WTC11 (cell line): Measurements from ENCODE around the gene PLA1A. TPM values are rescaled to one million over a fixed set of nuclear protein-coding genes. Genes with fewer than 3 reads are reported as not detected.

Experiments
- ATAC-seq: fragments of 200-7000 bp; cut with Tn5 transposase; 2 replicates; pipeline ENCODE4 v1.10.0; 2021; ENCODE audit warnings: mild to moderate bottlenecking, moderate library complexity
- CTCF ChIA-PET: fragments of 300-600 bp; sonication (Branson Sonifier 250); formaldehyde crosslinking; loops from one replicate; lab custom pipeline; 2021; ENCODE audit warnings: antibody characterized with exemption; lab: Charles Lee
- POLR2A ChIA-PET: fragments of 350-600 bp; sonication (Branson Sonifier 250); formaldehyde crosslinking; loops from one replicate; lab custom pipeline; 2021; ENCODE audit warnings: antibody characterized with exemption; lab: Charles Lee
- DNase-seq: peaks from one replicate; pipeline ENCODE4 v3.0.0; 2021; ENCODE audit warnings: low spot score
- H3K27ac Mint-ChIP-seq: 2 replicates; pipeline ENCODE4 v1.8.0; 2021; ENCODE audit warnings: mixed read lengths
- H3K27me3 Mint-ChIP-seq: 2 replicates; pipeline ENCODE4 v1.8.0; 2021; ENCODE audit warnings: low read depth, mild to moderate bottlenecking, moderate library complexity, mixed read lengths
- H3K36me3 Mint-ChIP-seq: 2 replicates; pipeline ENCODE4 v1.8.0; 2021; ENCODE audit warnings: mixed read lengths
- H3K4me1 Mint-ChIP-seq: 2 replicates; pipeline ENCODE4 v1.8.0; 2022; ENCODE audit warnings: mixed read lengths
- H3K4me3 Mint-ChIP-seq: 2 replicates; pipeline ENCODE4 v1.8.0; 2021; ENCODE audit warnings: mild to moderate bottlenecking, moderate library complexity, mixed read lengths
- H3K9me3 Mint-ChIP-seq: 2 replicates; pipeline ENCODE4 v1.8.0; 2021; ENCODE audit warnings: mixed read lengths
- ARID4B ChIP-seq: sonication (generic); formaldehyde crosslinking; IDR thresholded peaks from 2 replicates; pipeline ENCODE4 v1.8.0; 2023; ENCODE audit warnings: missing genetic modification reagents, mild to moderate bottlenecking, borderline replicate concordance
- ATF1 ChIP-seq: sonication (generic); formaldehyde crosslinking; IDR thresholded peaks from 2 replicates; pipeline ENCODE4 v1.8.1; 2023; ENCODE audit warnings: mild to moderate bottlenecking, moderate library complexity, missing genetic modification reagents
- CREB1 ChIP-seq: sonication (generic); formaldehyde crosslinking; IDR thresholded peaks from 2 replicates; pipeline ENCODE4 v1.8.0; 2023; ENCODE audit warnings: mild to moderate bottlenecking, missing genetic modification reagents
- CTCF ChIP-seq: fragments of 200-600 bp; IDR thresholded peaks from 2 replicates; pipeline ENCODE4 v1.8.0; 2022; ENCODE audit warnings: antibody characterized with exemption
- ESRRA ChIP-seq: sonication (generic); formaldehyde crosslinking; IDR thresholded peaks from 2 replicates; pipeline ENCODE4 v1.8.1; 2022; ENCODE audit warnings: mild to moderate bottlenecking, missing genetic modification reagents, borderline replicate concordance
- IRF1 ChIP-seq: sonication (generic); formaldehyde crosslinking; IDR thresholded peaks from 2 replicates; pipeline ENCODE4 v1.8.0; 2023; ENCODE audit warnings: missing genetic modification reagents
- MYBL2 ChIP-seq: sonication (generic); formaldehyde crosslinking; IDR thresholded peaks from 2 replicates; pipeline ENCODE4 v1.8.1; 2023; ENCODE audit warnings: mild to moderate bottlenecking, moderate library complexity, missing genetic modification reagents
- SMAD3 ChIP-seq: sonication (generic); formaldehyde crosslinking; IDR thresholded peaks from 2 replicates; pipeline ENCODE4 v1.8.0; 2022; ENCODE audit warnings: missing genetic modification reagents, mild to moderate bottlenecking, borderline replicate concordance
- TCF7 ChIP-seq: sonication (generic); formaldehyde crosslinking; IDR thresholded peaks from 2 replicates; pipeline ENCODE4 v1.8.0; 2022; ENCODE audit warnings: mild to moderate bottlenecking, low read depth, missing genetic modification reagents, moderate library complexity
- TP53 ChIP-seq: sonication (generic); formaldehyde crosslinking; IDR thresholded peaks from 2 replicates; pipeline ENCODE4 v1.8.1; 2023; ENCODE audit warnings: mild to moderate bottlenecking, missing genetic modification reagents
- ZBTB43 ChIP-seq: sonication (generic); formaldehyde crosslinking; IDR thresholded peaks from 2 replicates; pipeline ENCODE4 v1.8.1; 2023; ENCODE audit warnings: mild to moderate bottlenecking, missing genetic modification reagents
- total RNA-seq: library from RNA; stranded (reverse); gene quantifications from 3 replicates; pipeline ENCODE4 v1.2.3, GENCODE V29; 2021
- TF ChIP-seq, protein P1 (sequence below): sonication (generic); formaldehyde crosslinking; IDR thresholded peaks from 2 replicates; pipeline ENCODE4 v1.8.0; 2022; ENCODE audit warnings: mild to moderate bottlenecking, missing genetic modification reagents
- TF ChIP-seq, protein P2 (sequence below): sonication (generic); formaldehyde crosslinking; IDR thresholded peaks from 2 replicates; pipeline ENCODE4 v1.8.1; 2023; ENCODE audit warnings: mild to moderate bottlenecking, missing genetic modification reagents, borderline replicate concordance
- TF ChIP-seq, protein P3 (sequence below): sonication (generic); formaldehyde crosslinking; IDR thresholded peaks from 2 replicates; pipeline ENCODE4 v1.8.0; 2022; ENCODE audit warnings: missing genetic modification reagents
- TF ChIP-seq, protein P4 (sequence below): sonication (generic); formaldehyde crosslinking; IDR thresholded peaks from 2 replicates; pipeline ENCODE4 v1.8.0; 2023; ENCODE audit warnings: mild to moderate bottlenecking, missing genetic modification reagents

The PLA1A gene
- total RNA-seq, 1 experiment from 2014 or later, result not detected

DNA sequence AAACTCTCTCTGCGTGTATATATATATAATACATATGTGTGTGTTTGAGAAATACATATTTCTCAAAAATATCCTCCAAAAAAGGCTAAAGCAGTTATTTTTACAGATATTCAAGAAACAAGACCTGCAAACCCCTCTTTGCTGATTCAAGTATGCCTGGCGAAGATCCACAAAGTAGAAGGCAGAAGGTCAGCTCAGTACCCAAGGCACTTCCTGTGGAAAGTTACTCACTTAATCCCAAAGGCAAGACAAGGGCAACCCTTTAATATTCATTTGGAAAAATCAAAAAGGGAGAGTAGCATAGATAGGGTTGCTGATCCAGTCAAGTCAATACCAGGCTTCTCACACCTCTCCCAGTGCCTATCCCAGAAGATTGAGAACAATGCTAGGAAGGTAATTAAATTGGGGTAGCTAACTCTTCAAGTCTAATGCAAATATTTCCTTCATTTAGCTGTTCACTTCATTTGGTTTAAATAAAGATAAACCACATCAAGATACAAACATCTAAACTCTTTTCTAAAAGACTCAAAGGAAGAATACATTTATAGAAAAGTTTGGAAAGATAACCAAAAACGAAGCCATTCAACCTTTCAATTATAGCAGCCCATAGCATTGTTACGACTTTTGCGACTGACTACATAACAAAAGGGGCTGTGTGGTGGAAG lies 72.4 kb downstream of the PLA1A start (continued):
- TF ChIP-seq ARID4B (CRISPR knock-in tag) (no peak), SMAD3 (CRISPR knock-in tag) (no peak), ZBTB43 (CRISPR knock-in tag) (no peak), TCF7 (CRISPR knock-in tag) (no peak), MYBL2 (no peak), ESRRA (CRISPR knock-in tag) (no peak), IRF1 (CRISPR knock-in tag) (no peak)

DNA sequence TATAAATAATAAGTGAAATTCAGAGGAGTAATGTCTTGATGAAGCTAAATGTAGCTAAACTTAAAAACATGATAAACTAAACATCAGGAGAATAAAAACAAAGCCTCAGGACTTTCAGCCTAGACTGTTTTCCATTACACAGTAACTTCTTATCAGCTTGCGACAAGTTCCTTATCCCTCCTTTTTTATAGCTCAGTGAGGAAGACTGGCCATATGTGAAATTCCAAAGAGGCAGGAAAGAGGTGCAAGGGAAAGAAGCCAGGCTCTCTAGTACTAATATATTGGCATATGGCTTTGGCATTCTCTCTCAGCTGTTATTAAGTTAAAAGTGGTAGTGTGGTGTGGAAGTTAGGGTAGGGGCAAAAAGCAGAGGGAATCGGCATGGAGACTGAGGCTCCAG lies 75.1 kb downstream of the PLA1A start:
- DNase-seq (no peak), ATAC-seq (no peak)
- Mint-ChIP-seq H3K4me1 (peaks cover 33% of the 10 kb centered on the region), H3K27ac (no peak overlapping the region), H3K27me3 (peaks cover 4% of the 10 kb centered on the region; the same call in 1 of the 2 replicates), H3K36me3 (peaks cover 41% of the 10 kb centered on the region), H3K4me3 (no peak overlapping the region), H3K9me3 (no peaks in the 10 kb centered on the region)
- ChIA-PET POLR2A (interaction anchor here (1.1 kb wide), 1 partner anchor 9 kb away, joined by 3 read pairs; no protein-coding TSS in a partner anchor), CTCF (no interaction called here)
- TF ChIP-seq, protein P1, sequence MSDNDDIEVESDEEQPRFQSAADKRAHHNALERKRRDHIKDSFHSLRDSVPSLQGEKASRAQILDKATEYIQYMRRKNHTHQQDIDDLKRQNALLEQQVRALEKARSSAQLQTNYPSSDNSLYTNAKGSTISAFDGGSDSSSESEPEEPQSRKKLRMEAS (CRISPR knock-in tag), result no peak
- TF ChIP-seq, protein P2, sequence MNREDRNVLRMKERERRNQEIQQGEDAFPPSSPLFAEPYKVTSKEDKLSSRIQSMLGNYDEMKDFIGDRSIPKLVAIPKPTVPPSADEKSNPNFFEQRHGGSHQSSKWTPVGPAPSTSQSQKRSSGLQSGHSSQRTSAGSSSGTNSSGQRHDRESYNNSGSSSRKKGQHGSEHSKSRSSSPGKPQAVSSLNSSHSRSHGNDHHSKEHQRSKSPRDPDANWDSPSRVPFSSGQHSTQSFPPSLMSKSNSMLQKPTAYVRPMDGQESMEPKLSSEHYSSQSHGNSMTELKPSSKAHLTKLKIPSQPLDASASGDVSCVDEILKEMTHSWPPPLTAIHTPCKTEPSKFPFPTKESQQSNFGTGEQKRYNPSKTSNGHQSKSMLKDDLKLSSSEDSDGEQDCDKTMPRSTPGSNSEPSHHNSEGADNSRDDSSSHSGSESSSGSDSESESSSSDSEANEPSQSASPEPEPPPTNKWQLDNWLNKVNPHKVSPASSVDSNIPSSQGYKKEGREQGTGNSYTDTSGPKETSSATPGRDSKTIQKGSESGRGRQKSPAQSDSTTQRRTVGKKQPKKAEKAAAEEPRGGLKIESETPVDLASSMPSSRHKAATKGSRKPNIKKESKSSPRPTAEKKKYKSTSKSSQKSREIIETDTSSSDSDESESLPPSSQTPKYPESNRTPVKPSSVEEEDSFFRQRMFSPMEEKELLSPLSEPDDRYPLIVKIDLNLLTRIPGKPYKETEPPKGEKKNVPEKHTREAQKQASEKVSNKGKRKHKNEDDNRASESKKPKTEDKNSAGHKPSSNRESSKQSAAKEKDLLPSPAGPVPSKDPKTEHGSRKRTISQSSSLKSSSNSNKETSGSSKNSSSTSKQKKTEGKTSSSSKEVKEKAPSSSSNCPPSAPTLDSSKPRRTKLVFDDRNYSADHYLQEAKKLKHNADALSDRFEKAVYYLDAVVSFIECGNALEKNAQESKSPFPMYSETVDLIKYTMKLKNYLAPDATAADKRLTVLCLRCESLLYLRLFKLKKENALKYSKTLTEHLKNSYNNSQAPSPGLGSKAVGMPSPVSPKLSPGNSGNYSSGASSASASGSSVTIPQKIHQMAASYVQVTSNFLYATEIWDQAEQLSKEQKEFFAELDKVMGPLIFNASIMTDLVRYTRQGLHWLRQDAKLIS (CRISPR knock-in tag), result no peak
- TF ChIP-seq CTCF (no peak), CREB1 (CRISPR knock-in tag) (no peak), TP53 (CRISPR knock-in tag) (no peak), ATF1 (CRISPR knock-in tag) (no peak)
- TF ChIP-seq, protein P3, sequence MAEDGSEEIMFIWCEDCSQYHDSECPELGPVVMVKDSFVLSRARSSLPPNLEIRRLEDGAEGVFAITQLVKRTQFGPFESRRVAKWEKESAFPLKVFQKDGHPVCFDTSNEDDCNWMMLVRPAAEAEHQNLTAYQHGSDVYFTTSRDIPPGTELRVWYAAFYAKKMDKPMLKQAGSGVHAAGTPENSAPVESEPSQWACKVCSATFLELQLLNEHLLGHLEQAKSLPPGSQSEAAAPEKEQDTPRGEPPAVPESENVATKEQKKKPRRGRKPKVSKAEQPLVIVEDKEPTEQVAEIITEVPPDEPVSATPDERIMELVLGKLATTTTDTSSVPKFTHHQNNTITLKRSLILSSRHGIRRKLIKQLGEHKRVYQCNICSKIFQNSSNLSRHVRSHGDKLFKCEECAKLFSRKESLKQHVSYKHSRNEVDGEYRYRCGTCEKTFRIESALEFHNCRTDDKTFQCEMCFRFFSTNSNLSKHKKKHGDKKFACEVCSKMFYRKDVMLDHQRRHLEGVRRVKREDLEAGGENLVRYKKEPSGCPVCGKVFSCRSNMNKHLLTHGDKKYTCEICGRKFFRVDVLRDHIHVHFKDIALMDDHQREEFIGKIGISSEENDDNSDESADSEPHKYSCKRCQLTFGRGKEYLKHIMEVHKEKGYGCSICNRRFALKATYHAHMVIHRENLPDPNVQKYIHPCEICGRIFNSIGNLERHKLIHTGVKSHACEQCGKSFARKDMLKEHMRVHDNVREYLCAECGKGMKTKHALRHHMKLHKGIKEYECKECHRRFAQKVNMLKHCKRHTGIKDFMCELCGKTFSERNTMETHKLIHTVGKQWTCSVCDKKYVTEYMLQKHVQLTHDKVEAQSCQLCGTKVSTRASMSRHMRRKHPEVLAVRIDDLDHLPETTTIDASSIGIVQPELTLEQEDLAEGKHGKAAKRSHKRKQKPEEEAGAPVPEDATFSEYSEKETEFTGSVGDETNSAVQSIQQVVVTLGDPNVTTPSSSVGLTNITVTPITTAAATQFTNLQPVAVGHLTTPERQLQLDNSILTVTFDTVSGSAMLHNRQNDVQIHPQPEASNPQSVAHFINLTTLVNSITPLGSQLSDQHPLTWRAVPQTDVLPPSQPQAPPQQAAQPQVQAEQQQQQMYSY (CRISPR knock-in tag), result no peak
- TF ChIP-seq, protein P4, sequence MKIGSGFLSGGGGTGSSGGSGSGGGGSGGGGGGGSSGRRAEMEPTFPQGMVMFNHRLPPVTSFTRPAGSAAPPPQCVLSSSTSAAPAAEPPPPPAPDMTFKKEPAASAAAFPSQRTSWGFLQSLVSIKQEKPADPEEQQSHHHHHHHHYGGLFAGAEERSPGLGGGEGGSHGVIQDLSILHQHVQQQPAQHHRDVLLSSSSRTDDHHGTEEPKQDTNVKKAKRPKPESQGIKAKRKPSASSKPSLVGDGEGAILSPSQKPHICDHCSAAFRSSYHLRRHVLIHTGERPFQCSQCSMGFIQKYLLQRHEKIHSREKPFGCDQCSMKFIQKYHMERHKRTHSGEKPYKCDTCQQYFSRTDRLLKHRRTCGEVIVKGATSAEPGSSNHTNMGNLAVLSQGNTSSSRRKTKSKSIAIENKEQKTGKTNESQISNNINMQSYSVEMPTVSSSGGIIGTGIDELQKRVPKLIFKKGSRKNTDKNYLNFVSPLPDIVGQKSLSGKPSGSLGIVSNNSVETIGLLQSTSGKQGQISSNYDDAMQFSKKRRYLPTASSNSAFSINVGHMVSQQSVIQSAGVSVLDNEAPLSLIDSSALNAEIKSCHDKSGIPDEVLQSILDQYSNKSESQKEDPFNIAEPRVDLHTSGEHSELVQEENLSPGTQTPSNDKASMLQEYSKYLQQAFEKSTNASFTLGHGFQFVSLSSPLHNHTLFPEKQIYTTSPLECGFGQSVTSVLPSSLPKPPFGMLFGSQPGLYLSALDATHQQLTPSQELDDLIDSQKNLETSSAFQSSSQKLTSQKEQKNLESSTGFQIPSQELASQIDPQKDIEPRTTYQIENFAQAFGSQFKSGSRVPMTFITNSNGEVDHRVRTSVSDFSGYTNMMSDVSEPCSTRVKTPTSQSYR (CRISPR knock-in tag), result no peak
